Erythroblast (primary cell): ENCODE results near the gene GABRA5.

ENCODE experiments used
- GATA1 ChIP-seq: IDR thresholded peaks from 2 replicates; pipeline ENCODE4 v1.6.1; 2011; ENCODE audit warnings: low read depth, mild to moderate bottlenecking, control low read depth, low read length, moderate library complexity
- POLR2A ChIP-seq: IDR thresholded peaks from 2 replicates; pipeline ENCODE4 v1.6.1; 2011; ENCODE audit warnings: mild to moderate bottlenecking, low read length

DNA sequence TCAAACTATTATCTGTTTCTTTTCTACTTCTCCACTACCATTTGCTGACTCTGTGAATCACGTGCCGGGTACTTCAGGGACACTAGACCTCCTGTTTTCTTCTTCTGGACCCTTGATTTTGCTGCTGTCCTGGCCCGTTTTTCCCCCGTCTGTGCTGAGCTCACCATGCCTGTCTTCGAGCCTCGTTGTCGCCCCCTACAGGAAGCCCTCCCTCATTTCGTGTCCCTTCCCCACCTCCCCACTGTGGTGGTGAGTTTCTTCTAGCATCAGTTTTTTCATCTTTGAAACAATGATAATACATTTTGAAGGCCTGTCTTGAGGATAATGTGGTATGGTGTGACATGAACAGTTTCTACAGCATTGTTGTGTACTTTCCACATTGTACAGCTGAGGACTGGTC is 117.0 kb downstream of the GABRA5 start:
- no peak for TF ChIP-seq POLR2A
- no peak for TF ChIP-seq GATA1
